Fibroblast of upper back skin (primary cell): Measurements from ENCODE around the gene TMEM245.

Experiments used
- DNase-seq: peaks from one replicate; pipeline ENCODE4 v3.0.0-alpha.2; 2013

The TMEM245 gene

GRCh38 chr9:109020581-109021511 lies 98.9 kb downstream of the TMEM245 start:
- no peak for DNase-seq

- DNase-seq, result no peak
These were observed 99.6 kb downstream of the TMEM245 start for GRCh38 chr9:109020113-109020512.

- DNase-seq, result no peak
These were observed 100.3 kb downstream of the TMEM245 start for GRCh38 chr9:109019420-109019819.

DNA sequence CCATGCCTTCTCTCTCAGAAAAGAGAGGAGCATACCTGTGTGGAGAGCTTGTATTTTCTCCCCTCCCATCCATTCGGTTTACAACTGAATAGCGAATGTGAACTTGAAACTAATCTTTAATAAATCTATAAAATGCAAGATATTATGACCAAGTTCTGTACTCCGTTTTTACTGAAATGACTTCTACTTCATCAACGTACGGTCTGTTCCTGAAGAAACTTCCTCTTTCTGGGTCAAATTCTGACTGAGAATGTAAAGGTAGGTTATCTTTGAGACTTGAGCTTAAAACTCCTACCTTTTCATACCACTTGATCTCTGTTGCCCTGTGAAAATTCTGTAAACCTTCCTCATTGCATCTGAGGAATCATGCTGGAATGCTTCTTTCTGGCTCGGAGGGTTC lies 102.3 kb downstream of the TMEM245 start:
- DNase-seq, result no peak

GRCh38 chr9:109017061-109017460 lies 102.7 kb downstream of the TMEM245 start:
- DNase-seq, result no peak

GRCh38 chr9:109016132-109016531 lies 103.6 kb downstream of the TMEM245 start:
- no peak for DNase-seq

GRCh38 chr9:109014608-109015280 lies 105.0 kb downstream of the TMEM245 start:
- DNase-seq, result no peak

- DNase-seq, result peak; percentile 83
These were observed 105.8 kb downstream of the TMEM245 start for GRCh38 chr9:109013679-109014607.

- peak; percentile 86 for DNase-seq
These were observed 106.7 kb downstream of the TMEM245 start, which contains the start of gene CTNNAL1 for GRCh38 chr9:109012876-109013678. Gene CTNNAL1 (minus strand): TSS chr9:109013499. CDS start chr9:109013442, 57 bp downstream.

DNA sequence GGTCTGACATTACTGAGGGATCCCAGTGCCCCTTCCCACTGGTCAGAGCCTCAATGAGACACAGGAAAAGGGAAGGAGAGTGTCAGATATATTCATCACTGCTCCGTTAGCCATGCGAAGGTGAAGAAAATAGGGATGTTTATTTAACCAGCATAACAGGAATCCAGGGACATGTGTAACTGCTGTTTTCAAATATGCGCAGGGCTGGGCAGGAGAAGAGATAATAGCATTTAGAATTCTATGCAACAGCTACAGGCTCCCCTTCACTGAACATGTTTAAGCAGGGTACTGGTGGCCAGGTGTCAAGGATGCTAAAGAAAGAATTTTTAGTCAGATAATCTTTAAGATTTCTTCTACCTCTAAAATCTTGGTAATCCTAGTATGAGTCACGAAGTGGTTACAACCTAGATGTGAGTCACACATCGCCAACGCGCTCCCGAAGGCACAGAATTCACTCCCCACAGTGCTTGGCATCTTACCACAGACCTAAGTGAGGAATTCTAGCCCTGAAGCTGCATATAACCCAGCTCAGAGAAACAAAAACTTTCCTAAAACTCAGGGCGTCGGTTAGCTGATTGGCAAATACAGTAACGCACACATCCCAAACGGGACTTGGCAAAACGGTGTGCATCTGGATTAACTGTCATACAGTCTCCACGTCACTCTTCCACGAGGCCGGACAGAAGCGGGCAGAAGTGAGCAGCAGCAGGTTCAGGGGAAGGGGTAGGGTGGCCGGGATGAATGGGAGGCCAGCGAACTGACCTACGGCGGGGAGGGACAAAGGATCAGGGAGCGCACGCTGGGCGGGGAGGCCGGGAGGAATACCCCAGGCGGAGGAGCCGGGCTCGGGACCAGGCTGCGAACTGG lies 107.5 kb downstream of the TMEM245 start:
- DNase-seq, result peak; percentile 96

- DNase-seq, result no peak
These were observed 108.5 kb downstream of the TMEM245 start for GRCh38 chr9:109011231-109011671.

- peak; percentile 70 for DNase-seq
These were observed 109.0 kb downstream of the TMEM245 start for GRCh38 chr9:109010746-109011145.

DNA sequence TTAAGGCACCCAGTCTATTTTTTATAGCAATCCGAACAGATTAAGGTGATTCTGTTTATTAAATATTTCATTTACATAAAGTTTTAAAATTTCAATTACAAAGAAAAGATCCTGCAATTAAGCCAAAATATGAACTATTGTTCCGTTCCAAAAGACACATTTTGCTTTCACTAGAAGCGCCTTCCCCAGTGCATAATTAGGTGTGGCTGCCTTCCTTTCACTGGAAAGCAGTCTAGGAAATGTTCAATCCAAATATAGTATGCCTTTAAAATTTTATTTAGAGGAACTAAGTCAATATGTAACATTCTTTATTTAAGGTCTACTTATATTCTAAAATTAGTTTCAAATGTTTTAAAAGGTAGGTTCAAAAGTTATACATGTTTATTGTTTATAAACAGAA lies 114.1 kb downstream of the TMEM245 start:
- no peak for DNase-seq

GRCh38 chr9:109003116-109003515 lies 116.6 kb downstream of the TMEM245 start:
- no peak for DNase-seq

DNA sequence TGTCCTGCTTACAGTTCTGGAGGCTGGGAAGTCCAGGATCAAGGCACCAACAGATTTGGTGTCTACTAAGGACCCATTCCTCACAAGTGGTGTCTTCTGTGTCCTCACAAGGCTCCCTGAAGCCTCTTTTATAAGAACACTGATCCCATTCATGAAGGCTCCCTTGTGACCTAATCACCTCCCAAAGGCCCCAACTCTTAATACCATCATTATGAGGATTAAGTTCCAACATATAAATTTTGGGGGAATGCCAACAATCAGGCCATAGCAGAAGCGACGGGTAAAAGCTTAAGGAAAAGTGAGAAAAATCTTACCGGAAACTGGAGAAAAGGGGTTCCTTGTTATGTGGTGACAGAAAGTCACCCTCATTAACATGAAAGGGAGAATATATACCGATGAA lies 117.6 kb downstream of the TMEM245 start:
- no peak for DNase-seq

DNA sequence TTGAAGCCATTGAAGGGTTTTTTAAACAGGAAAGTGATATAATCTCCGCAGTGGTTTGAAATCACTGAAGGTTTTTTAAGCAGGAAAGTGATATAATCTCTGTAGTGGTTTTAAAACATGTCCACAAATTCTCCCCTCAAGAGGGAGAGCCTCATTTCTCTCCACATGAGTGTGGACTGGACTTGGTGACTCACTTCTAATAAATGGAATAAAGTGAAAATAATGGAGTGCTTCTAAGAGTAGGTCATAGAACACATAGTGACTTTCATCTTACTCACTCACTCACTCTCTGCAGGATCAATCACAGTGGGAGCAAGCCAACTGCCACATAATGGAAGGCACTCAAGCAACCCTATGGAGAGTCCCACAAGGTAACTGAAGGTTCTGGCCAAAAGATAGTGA lies 118.5 kb downstream of the TMEM245 start:
- DNase-seq, result peak; percentile 91

- no peak for DNase-seq
These were observed 122.6 kb downstream of the TMEM245 start for GRCh38 chr9:108997112-108997511.

DNA sequence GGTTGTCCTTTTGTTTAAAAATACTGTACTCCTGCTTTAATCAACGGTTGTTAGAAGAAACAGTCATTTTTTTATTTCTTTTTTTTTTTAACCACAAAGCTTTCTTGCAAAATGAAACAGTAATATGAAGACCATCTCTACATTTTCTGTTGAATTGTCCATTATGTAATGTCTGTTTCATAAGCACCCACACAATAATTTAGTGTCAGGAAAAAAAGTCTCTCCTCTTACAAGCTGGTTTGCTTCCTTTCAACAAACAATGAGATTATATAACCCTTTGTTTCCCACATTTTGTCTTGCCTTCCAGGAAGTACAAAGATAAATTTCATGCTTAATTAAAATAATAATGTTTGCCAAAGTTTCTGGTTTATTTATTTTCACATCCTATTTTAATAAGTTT lies 123.1 kb downstream of the TMEM245 start:
- DNase-seq, result no peak

DNA sequence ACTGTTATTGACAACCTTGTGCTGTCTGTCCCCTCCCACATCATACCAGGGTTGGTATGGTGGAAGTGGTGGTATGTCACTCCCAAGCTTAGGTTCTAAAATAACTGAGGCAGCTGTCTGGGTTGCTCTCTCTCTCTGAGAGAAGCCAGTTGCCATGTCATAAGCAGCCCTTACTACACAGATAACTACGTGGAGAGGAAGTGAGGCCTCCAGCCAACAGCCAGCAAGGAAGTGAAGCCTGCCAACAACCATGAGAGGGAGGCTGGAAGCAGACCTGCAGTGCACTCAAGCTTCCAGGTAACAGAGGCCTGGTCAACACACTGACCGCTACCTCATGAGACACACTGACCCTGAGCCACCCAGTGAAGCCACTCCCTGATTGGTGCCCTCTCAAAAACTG lies 125.1 kb downstream of the TMEM245 start:
- peak; percentile 24 for DNase-seq

- no peak for DNase-seq
These were observed 128.3 kb downstream of the TMEM245 start for GRCh38 chr9:108991479-108991878.

- DNase-seq, result no peak
These were observed 135.9 kb downstream of the TMEM245 start for GRCh38 chr9:108983885-108984284.
